ENCODE data around the gene PTBP3. TPM values are rescaled to one million over a fixed set of nuclear protein-coding genes. Genes with fewer than 3 reads are reported as not detected.

PTBP3 gene
- total RNA-seq, 1 experiment from 2014 or later, result 57.1 TPM

DNA sequence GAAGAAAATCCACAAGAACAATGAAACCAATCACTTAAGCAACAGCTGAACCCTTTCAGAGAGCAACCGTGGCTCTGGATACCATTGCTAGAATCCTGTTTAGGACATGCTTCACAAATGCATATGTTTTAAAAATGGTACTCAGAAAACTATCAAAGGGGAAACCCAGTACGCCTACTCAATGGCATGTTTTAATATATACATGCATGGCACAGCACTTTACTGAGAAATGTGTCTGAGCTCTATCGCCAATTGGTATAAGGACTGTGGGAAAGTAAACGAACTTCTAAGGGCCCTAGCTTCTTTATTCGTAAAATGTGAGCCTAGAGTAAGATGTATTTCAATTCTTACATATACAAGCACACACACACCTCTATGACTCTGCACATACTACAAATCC lies 72.3 kb downstream of the PTBP3 start:
- no peaks in the 10 kb centered on the region for H3K9me3 ChIP-seq (ENCODE audit: low read depth, low read length, poor library complexity, severe bottlenecking)
- H3K36me3 ChIP-seq (ENCODE audit: insufficient read depth, low read length, poor library complexity, severe bottlenecking), result no peaks in the 10 kb centered on the region
- BruUV-seq (replicated peaks), result no TSS peak
- ChIA-PET POLR2A (ENCODE audit: low non-redundant PET) (no interaction called here), CTCF (no interaction called here)
- intact Hi-C loops (cut with micrococcal nuclease; ENCODE audit: unreplicated experiment), result no loop called here
- no peaks in the 10 kb centered on the region for H3K4me1 ChIP-seq (ENCODE audit: insufficient read depth, low read length, poor library complexity, severe bottlenecking)
- H3K27me3 ChIP-seq (replicated peaks; ENCODE audit: insufficient read depth, low read depth, low read length, poor library complexity), result no peaks in the 10 kb centered on the region
- no peak for DNase-seq (ENCODE audit: low spot score)
- TF ChIP-seq EZH2 (IDR thresholded peaks at IDR 0.05; ENCODE audit: borderline replicate concordance, low read depth, low read length, poor library complexity, severe bottlenecking), result no peak
- TF ChIP-seq, protein P1, sequence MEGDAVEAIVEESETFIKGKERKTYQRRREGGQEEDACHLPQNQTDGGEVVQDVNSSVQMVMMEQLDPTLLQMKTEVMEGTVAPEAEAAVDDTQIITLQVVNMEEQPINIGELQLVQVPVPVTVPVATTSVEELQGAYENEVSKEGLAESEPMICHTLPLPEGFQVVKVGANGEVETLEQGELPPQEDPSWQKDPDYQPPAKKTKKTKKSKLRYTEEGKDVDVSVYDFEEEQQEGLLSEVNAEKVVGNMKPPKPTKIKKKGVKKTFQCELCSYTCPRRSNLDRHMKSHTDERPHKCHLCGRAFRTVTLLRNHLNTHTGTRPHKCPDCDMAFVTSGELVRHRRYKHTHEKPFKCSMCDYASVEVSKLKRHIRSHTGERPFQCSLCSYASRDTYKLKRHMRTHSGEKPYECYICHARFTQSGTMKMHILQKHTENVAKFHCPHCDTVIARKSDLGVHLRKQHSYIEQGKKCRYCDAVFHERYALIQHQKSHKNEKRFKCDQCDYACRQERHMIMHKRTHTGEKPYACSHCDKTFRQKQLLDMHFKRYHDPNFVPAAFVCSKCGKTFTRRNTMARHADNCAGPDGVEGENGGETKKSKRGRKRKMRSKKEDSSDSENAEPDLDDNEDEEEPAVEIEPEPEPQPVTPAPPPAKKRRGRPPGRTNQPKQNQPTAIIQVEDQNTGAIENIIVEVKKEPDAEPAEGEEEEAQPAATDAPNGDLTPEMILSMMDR (conservative IDR thresholded peaks at IDR 0.05; ENCODE audit: low read depth, low read length), result no peak
- no peak overlapping the region for H3K27ac ChIP-seq (ENCODE audit: low read depth, low read length, poor library complexity, severe bottlenecking)
- no peak overlapping the region for H3K4me3 ChIP-seq (ENCODE audit: low read depth, low read length, poor library complexity, severe bottlenecking)

DNA sequence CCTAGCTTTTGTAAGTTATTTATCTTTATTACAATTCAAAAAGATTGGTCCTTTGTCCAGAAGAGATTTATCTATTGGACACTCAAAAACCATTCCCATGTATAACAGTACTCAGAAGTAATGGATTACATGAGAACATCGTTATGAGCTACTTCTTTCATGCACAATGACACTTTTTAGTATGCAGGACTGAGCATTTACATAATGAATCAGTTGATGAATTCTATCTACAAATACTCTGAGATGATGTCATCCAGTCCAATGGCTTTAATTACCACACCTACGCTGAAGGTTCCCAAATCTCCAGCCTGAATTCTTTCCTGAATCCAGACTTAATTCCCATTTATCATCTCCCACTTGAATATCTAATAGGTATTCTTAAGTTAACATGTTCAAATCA lies 75.3 kb downstream of the PTBP3 start:
- no peak overlapping the region for H3K4me3 ChIP-seq (ENCODE audit: low read depth, low read length, poor library complexity, severe bottlenecking)
- DNase-seq (ENCODE audit: low spot score), result no peak
- H3K27ac ChIP-seq (ENCODE audit: low read depth, low read length, poor library complexity, severe bottlenecking), result no peak overlapping the region
- no peaks in the 10 kb centered on the region for H3K9me3 ChIP-seq (ENCODE audit: low read depth, low read length, poor library complexity, severe bottlenecking)
- TF ChIP-seq EZH2 (IDR thresholded peaks at IDR 0.05; ENCODE audit: borderline replicate concordance, low read depth, low read length, poor library complexity, severe bottlenecking), result no peak
- TF ChIP-seq, protein P1 (conservative IDR thresholded peaks at IDR 0.05; ENCODE audit: low read depth, low read length), result no peak
- BruUV-seq (replicated peaks), result no TSS peak
- ChIA-PET POLR2A (ENCODE audit: low non-redundant PET) (no interaction called here), CTCF (no interaction called here)
- H3K36me3 ChIP-seq (ENCODE audit: insufficient read depth, low read length, poor library complexity, severe bottlenecking), result no peaks in the 10 kb centered on the region
- H3K27me3 ChIP-seq (replicated peaks; ENCODE audit: insufficient read depth, low read depth, low read length, poor library complexity), result no peaks in the 10 kb centered on the region
- H3K4me1 ChIP-seq (ENCODE audit: insufficient read depth, low read length, poor library complexity, severe bottlenecking), result no peaks in the 10 kb centered on the region
- intact Hi-C loops (cut with micrococcal nuclease; ENCODE audit: unreplicated experiment), result no loop called here

DNA sequence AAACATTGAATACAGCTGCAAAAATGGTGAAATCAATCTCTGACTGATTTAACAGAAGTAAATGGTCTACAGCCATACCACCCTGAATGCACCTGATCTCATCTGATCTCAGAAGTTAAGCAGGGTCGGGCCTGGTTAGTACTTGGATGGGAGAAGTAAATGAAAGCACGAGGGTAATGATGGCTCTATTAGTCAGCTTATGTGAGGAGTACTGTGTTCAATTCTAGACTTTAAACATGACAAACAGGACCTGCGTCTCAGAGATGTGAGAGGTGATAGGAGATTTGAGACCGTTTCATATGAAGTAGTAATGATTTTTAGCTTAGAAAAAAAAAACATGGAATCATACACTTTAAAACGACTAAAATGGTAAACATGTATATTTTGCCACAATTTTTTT lies 81.2 kb downstream of the PTBP3 start:
- Histone ChIP-seq H3K4me1 (ENCODE audit: insufficient read depth, low read length, poor library complexity, severe bottlenecking) (no peaks in the 10 kb centered on the region), H3K4me3 (ENCODE audit: low read depth, low read length, poor library complexity, severe bottlenecking) (no peak overlapping the region), H3K9me3 (ENCODE audit: low read depth, low read length, poor library complexity, severe bottlenecking) (no peaks in the 10 kb centered on the region), H3K27me3 (replicated peaks; ENCODE audit: insufficient read depth, low read depth, low read length, poor library complexity) (no peaks in the 10 kb centered on the region), H3K36me3 (ENCODE audit: insufficient read depth, low read length, poor library complexity, severe bottlenecking) (no peaks in the 10 kb centered on the region), H3K27ac (ENCODE audit: low read depth, low read length, poor library complexity, severe bottlenecking) (no peak overlapping the region)
- POLR2A ChIA-PET (ENCODE audit: low non-redundant PET), result no interaction called here
- DNase-seq (ENCODE audit: low spot score), result no peak
- BruUV-seq (replicated peaks), result no TSS peak
- TF ChIP-seq, protein P1 (conservative IDR thresholded peaks at IDR 0.05; ENCODE audit: low read depth, low read length), result no peak
- no peak for TF ChIP-seq EZH2 (IDR thresholded peaks at IDR 0.05; ENCODE audit: borderline replicate concordance, low read depth, low read length, poor library complexity, severe bottlenecking)
- intact Hi-C loops (cut with micrococcal nuclease; ENCODE audit: unreplicated experiment), result no loop called here
- CTCF ChIA-PET, result interaction anchor here (0.7 kb wide), 1 partner anchor 8 kb away, joined by 4 read pairs; no protein-coding TSS in a partner anchor
